ENCODE data around the gene LMO1.

LMO1 gene

DNA sequence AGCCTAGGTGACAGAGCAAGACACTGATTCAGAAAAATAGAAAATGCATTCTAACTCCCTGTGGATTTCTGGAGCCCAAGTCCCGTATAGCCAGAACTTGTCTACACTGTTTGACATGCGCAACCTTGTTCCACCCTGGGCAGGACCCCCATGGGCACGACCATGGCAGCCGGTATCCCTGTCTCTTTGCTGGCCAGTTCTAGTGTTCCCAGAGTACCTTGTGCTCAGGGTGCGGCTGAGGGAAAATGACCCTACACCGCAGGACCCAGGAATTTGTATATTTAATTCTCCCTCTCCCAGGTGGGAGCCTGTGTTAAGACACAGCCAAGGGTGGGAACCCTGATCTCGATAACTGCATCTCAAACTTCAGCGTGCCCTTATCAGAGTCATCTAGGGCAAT is 58.1 kb downstream of the LMO1 start:
- no peak for DNase-seq (ENCODE audit: low read depth)

GRCh38 chr11:8204596-8204995 is 59.1 kb downstream of the LMO1 start:
- no peak for DNase-seq (ENCODE audit: low read depth)

DNA sequence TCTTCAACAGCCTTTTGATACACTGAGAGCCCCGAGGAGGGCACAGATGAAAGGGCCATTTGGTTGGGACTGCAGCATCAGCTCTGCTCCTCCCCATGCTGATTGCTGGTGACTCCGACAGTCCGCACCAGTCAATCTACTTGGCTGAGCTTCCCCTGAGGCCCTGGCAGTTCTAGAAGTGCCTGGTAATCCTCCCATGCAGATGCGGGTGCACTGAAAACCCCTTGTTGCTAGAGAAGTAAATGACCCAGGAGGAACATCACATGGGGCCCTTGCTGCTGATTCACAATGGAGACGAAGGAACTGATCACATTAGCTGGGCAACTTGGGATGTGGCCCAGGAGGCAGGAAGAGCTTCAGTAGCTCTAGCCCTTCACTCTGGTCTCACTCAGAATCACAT is 59.7 kb downstream of the LMO1 start:
- DNase-seq (ENCODE audit: low read depth): no peak

- no peak for DNase-seq (ENCODE audit: low read depth)
Measured at GRCh38 chr11:8203414-8203715, 60.3 kb downstream of the LMO1 start.

DNA sequence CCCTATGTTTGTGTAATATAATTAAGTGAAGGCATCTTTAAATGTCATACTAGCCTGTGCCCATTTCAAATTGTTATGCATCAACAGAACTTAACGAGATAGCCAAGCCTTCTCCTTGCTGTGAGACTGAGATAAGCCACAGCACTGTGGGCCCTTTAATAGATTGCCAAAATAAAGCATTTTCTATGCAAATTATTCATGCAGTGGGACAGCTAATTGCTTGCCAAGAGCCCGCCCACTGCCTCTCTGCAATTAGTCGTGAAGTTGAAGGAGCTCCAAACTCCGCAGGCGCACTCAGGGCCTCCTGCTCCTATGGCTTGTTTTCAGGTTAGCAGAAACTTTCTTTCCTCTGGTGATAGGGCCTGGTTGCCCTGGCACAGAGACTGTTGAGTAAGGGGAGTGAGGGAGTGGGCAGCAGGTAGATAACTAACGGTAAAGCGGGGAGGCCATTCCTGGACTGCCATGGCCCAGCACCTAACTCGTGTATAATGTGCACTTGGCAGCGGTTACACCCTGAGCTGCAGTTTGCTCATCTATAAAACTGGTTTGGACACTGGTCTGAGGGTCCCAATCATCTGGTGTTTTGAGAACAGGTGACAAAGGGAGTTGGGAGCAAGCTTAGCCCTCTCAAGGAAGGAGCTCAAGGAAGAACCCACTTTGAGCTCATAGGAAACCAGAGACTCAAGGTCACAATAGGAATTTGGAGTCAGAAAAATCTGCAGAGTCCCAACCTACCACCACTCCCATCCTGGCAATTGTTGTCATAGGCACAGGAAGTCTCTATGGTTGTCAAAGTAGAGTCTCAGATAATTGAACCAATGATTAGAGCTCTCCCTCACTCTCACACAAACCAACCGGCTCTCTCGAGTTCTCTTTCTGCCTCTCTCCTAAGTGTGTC is 60.9 kb downstream of the LMO1 start:
- no peak for DNase-seq (ENCODE audit: low read depth)

GRCh38 chr11:8201644-8202365 is 61.9 kb downstream of the LMO1 start:
- no peak for DNase-seq (ENCODE audit: low read depth)

- no peak for DNase-seq (ENCODE audit: low read depth)
Measured at GRCh38 chr11:8199676-8200075, 64.0 kb downstream of the LMO1 start.

DNA sequence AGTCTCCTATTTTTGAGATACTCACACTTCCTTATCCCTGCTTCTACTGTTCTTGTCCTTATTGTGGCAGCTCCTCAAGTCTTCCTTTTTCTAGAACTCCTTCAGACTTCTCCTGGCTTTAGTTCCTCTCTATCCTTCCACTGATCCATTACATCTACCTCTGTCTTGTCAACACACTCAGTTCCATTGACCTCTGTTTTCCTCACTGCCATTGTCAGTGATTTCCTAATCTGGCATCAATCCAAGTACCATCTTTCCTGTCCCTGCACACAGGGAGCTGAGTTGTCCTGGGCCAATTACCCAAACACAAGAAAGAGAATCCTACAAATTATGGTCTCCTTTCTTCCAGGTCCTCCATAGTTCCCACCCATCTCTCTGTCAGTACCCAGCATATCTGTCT is 66.9 kb downstream of the LMO1 start:
- no peak for DNase-seq (ENCODE audit: low read depth)

DNA sequence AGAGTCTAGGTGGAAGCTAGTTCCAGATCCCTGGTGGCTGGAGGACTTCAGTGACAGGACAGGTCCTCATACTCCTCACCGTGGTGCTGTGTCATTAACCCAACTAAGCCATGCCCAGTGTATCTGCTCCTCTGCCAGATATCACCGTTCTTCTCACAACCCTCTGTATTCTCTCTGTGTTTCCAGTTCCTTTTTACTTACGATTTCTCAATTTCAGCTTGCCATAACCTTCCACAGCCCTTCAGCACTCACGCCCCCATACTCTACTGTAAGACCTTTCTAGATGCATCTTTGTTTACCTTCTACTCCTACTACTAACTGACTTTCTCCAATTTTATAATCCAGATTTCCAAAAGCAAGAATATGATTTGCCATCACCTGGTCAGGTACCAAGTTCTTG is 68.7 kb downstream of the LMO1 start:
- DNase-seq (ENCODE audit: low read depth): no peak

DNA sequence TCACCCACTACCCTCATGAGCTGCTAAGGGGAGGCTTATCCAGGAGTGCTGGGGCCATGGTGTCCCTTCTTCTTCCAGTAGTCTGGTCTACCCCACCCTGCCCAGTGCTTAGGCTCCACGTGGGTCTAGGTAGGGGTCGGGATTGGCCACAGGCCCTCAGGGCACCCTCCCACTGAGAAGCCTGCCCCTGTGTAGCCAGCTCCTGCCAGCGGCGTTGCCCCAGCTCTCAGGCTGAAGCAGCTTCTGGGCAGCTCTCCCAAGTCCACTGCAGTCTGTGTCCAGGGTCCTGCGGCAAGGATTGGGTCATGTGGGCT is 70.8 kb downstream of the LMO1 start:
- no peak for DNase-seq (ENCODE audit: low read depth)

DNA sequence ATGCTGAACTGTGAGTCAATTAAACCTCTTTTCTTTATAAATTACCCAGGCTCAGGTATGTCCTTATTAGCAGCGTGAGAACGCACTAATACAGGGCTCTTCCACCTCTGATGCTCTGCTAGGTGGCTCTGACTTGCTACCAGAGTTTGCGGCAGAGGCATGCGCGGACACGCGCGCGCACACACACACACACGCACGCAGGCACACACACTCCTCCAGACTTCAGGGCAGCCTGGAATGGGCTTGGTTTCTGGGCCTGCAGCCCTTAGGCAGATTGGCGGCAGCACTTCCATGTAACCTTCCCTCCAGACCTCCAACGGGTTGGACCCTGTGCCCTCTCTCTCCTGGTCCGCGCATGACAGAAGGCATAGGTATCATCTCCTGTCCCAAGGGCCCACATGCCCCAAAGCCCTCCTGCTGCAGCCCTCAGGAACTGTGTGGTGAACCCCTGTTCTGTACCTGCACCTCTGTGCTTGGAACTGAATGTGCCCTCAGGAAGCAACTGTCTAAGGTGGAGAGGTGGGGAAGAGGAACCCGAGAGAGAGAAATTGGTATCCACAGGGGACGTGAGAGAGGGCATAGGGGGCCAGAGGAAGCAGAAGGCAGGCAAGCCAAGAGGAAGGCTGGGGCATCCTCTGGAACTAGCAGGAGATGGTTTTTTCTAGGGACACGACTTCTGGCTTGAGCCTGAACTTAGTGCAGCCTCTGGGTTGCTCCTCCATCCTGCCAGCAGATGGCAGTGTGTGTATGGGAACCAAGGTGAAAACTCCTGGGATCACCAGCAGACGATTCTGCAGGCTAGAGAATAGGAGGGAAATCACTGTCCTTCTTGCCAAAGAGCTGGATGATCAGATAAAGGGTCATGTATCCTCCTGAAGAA is 71.4 kb downstream of the LMO1 start:
- peak; percentile 25 for DNase-seq (ENCODE audit: low read depth)

GRCh38 chr11:8190431-8190830 is 73.2 kb downstream of the LMO1 start:
- no peak for DNase-seq (ENCODE audit: low read depth)

DNA sequence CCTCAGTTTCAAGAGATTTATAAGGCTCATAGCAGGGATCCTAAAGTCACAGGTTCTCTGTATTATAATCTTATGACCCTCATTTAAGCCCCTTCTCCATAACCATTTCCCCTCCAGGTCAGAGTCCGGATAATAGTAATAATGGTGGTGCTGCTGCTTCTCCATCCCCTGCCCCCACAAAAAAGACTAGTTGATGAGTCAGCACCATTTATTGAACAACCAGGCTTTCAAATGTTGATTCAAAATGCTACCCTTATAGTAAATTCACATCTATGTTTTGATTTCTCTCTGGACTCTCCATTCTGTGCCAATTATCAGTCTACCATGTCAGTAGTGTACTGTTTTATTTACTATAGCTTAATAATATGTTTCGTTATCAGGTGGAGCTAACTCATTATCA is 77.2 kb downstream of the LMO1 start:
- no peak for DNase-seq (ENCODE audit: low read depth)

GRCh38 chr11:8183111-8183510 is 80.6 kb downstream of the LMO1 start:
- DNase-seq (ENCODE audit: low read depth): no peak

DNA sequence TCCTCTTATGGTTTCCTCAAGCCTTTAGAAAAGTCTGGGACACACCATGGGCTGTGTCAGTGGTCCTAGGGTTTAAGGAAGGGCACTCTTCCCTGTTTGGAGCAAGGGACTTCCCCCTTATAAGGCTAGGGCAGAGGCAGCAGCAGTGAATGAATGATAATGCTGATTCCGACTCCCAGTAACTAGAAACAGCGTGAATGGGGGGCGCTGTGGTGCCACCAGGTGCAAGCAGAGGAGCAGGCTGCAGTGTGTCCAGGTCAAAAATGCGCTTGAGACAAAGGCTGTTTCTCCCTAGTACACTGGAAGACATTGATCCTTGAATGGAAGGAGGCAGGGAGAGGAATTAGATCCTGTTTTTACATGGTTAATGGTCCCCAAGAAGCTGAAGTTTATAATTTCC is 83.2 kb downstream of the LMO1 start:
- no peak for DNase-seq (ENCODE audit: low read depth)

DNA sequence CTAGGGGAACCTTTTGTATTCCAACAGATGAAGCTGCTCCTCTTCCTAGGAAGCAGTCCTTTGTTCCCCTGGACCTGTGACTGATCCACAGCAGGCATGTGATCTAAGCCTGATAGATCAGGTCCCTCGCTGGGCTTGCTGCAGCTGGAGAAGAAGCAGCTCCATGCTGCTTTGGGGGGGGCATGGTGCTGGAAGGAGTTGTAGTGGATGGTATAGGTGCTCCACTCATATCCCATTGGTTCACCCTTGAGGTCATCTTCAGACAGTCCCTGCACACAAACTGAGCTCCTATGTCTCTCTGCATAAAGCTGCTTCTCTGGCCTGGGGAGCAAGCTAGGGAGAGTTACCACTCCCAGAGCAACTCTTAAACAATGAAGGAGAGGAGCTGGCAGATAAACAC is 85.4 kb downstream of the LMO1 start:
- DNase-seq (ENCODE audit: low read depth): no peak

DNA sequence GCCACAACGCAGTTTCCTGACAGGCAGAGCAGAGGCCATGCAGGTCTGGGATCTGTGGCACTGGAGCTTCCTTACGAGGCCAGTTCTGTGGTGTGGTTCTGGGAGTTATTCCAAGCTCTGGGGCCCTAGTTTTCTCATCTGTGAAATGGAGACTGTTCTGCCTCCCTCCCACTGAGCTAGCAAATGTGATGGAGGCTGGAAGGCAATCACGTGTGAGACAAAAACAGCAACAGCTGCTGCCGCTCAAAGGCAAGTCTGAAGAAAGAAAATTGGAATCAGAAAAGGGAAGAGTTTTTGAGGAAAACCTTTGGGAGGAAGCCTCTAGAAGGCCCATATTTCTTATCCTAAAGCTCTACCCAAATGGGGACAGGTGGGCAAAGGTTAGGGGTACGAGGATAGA is 86.5 kb downstream of the LMO1 start:
- no peak for DNase-seq (ENCODE audit: low read depth)
